Measurements from ENCODE around the gene CUEDC1. TPM values are rescaled to one million over a fixed set of nuclear protein-coding genes. Genes with fewer than 3 reads are reported as not detected.
A peak's percentile ranks its signal among the peaks of the same experiment; 100 is the strongest.

The CUEDC1 gene
- total RNA-seq, 1 experiment from 2014 or later: 27.5 TPM

GRCh38 chr17:57894848-57895247 is 60.4 kb downstream of the CUEDC1 start:
- intact Hi-C loops (cut with micrococcal nuclease; ENCODE audit: unreplicated experiment): no loop called here

GRCh38 chr17:57892820-57893595 is 62.2 kb downstream of the CUEDC1 start:
- intact Hi-C loops (cut with micrococcal nuclease; ENCODE audit: unreplicated experiment): loop anchor here (1.0 to 2.0 kb wide), 5 partner anchors 10 to 102 kb away; partner anchors contain the start of gene CUEDC1
- H3K4me3 ChIP-seq (ENCODE audit: low read depth, low read length): peak overlapping the region; percentile 16; the same call in 1 of the 2 replicates
- H3K36me3 ChIP-seq (ENCODE audit: control insufficient read depth, insufficient read depth, low read length): no peaks in the 10 kb centered on the region
- TF ChIP-seq CTCF (IDR thresholded peaks at IDR 0.05; ENCODE audit: insufficient read depth in 1 of 2, low read depth in 1 of 2, low read length in 1 of 2, severe bottlenecking in 1 of 2, unreplicated experiment in 1 of 2): no peak
- POLR2A ChIA-PET: interaction anchor here (0.7 to 1.8 kb wide), 6 partner anchors 10 to 473 kb away, joined by 3 to 12 read pairs (median 6); partner anchors contain the start of genes CUEDC1 and SRSF1
- peak overlapping the region; percentile 52 for H3K4me3 Mint-ChIP-seq (ENCODE audit: unreplicated experiment)
- CTCF ChIA-PET: interaction anchor here (0.6 to 2.5 kb wide), 23 partner anchors 11 to 367 kb away, joined by 3 to 16 read pairs (median 5); partner anchors contain the start of genes CUEDC1 and VEZF1
- peak overlapping the region; percentile 90 for H3K27ac Mint-ChIP-seq (ENCODE audit: unreplicated experiment)
- H3K36me3 Mint-ChIP-seq (ENCODE audit: insufficient read depth, unreplicated experiment): peaks cover 10% of the 10 kb centered on the region
- DNase-seq: peak; percentile 86 to 90
- H3K9me3 Mint-ChIP-seq (ENCODE audit: unreplicated experiment): no peaks in the 10 kb centered on the region
- BruUV-seq (replicated peaks): TSS peak; percentile 73
- H3K27me3 ChIP-seq (replicated peaks; ENCODE audit: control insufficient read depth, insufficient read depth, low read length): no peaks in the 10 kb centered on the region
- no peaks in the 10 kb centered on the region for H3K27me3 Mint-ChIP-seq (ENCODE audit: insufficient read depth, unreplicated experiment)
- peaks cover 23% of the 10 kb centered on the region for H3K4me1 Mint-ChIP-seq (ENCODE audit: low read depth, unreplicated experiment)
- peaks cover 27% of the 10 kb centered on the region for H3K4me1 ChIP-seq
- no peaks in the 10 kb centered on the region for H3K9me3 ChIP-seq

More at GRCh38 chr17:57894848-57895247, 60.4 kb downstream of the CUEDC1 start:
- H3K27me3 ChIP-seq (replicated peaks; ENCODE audit: control insufficient read depth, insufficient read depth, low read length): no peaks in the 10 kb centered on the region
- BruUV-seq (replicated peaks): no TSS peak
- H3K4me3 ChIP-seq (ENCODE audit: low read depth, low read length): no peak overlapping the region
- no peak for TF ChIP-seq CTCF (IDR thresholded peaks at IDR 0.05; ENCODE audit: insufficient read depth in 1 of 2, low read depth in 1 of 2, low read length in 1 of 2, severe bottlenecking in 1 of 2, unreplicated experiment in 1 of 2)
- CTCF ChIA-PET: no interaction called here
- peaks cover 42% of the 10 kb centered on the region for H3K4me1 Mint-ChIP-seq (ENCODE audit: low read depth, unreplicated experiment)
- no peak overlapping the region for H3K4me3 Mint-ChIP-seq (ENCODE audit: unreplicated experiment)
- H3K27me3 Mint-ChIP-seq (ENCODE audit: insufficient read depth, unreplicated experiment): no peaks in the 10 kb centered on the region
- no peak for DNase-seq
- POLR2A ChIA-PET: no interaction called here
- no peaks in the 10 kb centered on the region for H3K9me3 Mint-ChIP-seq (ENCODE audit: unreplicated experiment)
- peaks cover 15% of the 10 kb centered on the region for H3K36me3 Mint-ChIP-seq (ENCODE audit: insufficient read depth, unreplicated experiment)
- H3K4me1 ChIP-seq: peaks cover 45% of the 10 kb centered on the region
- H3K9me3 ChIP-seq: no peaks in the 10 kb centered on the region
- H3K36me3 ChIP-seq (ENCODE audit: control insufficient read depth, insufficient read depth, low read length): no peaks in the 10 kb centered on the region
- H3K27ac Mint-ChIP-seq (ENCODE audit: unreplicated experiment): no peak overlapping the region

GRCh38 chr17:57892146-57892819 is 62.9 kb downstream of the CUEDC1 start:
- peak overlapping the region; percentile 52 for H3K4me3 Mint-ChIP-seq (ENCODE audit: unreplicated experiment)
- H3K36me3 Mint-ChIP-seq (ENCODE audit: insufficient read depth, unreplicated experiment): peaks cover 10% of the 10 kb centered on the region
- no peak overlapping the region for H3K4me3 ChIP-seq (ENCODE audit: low read depth, low read length)
- DNase-seq: peak; percentile 89 to 93
- no peaks in the 10 kb centered on the region for H3K36me3 ChIP-seq (ENCODE audit: control insufficient read depth, insufficient read depth, low read length)
- intact Hi-C loops (cut with micrococcal nuclease; ENCODE audit: unreplicated experiment): loop anchor here (1.0 to 2.0 kb wide), 4 partner anchors 17 to 103 kb away; partner anchors contain the start of gene CUEDC1
- no peaks in the 10 kb centered on the region for H3K9me3 Mint-ChIP-seq (ENCODE audit: unreplicated experiment)
- H3K27me3 Mint-ChIP-seq (ENCODE audit: insufficient read depth, unreplicated experiment): no peaks in the 10 kb centered on the region
- H3K4me1 Mint-ChIP-seq (ENCODE audit: low read depth, unreplicated experiment): peaks cover 21% of the 10 kb centered on the region
- peak overlapping the region; percentile 90 for H3K27ac Mint-ChIP-seq (ENCODE audit: unreplicated experiment)
- CTCF ChIA-PET: interaction anchor here (0.6 to 2.5 kb wide), 24 partner anchors 11 to 366 kb away, joined by 3 to 16 read pairs (median 5); partner anchors contain the start of genes CUEDC1, SRSF1 and VEZF1
- peaks cover 24% of the 10 kb centered on the region for H3K4me1 ChIP-seq
- POLR2A ChIA-PET: interaction anchor here (0.9 to 1.8 kb wide), 5 partner anchors 11 to 115 kb away, joined by 3 to 12 read pairs (median 7); partner anchors contain the start of genes CUEDC1 and SRSF1
- no TSS peak for BruUV-seq (replicated peaks)
- peak; percentile 95 to 98 for TF ChIP-seq CTCF (IDR thresholded peaks at IDR 0.05; ENCODE audit: insufficient read depth in 1 of 2, low read depth in 1 of 2, low read length in 1 of 2, severe bottlenecking in 1 of 2, unreplicated experiment in 1 of 2)
- no peaks in the 10 kb centered on the region for H3K27me3 ChIP-seq (replicated peaks; ENCODE audit: control insufficient read depth, insufficient read depth, low read length)
- H3K9me3 ChIP-seq: no peaks in the 10 kb centered on the region

All from Caco-2 (cell line).